ENCODE measurements around the gene STK38L.

DNA sequence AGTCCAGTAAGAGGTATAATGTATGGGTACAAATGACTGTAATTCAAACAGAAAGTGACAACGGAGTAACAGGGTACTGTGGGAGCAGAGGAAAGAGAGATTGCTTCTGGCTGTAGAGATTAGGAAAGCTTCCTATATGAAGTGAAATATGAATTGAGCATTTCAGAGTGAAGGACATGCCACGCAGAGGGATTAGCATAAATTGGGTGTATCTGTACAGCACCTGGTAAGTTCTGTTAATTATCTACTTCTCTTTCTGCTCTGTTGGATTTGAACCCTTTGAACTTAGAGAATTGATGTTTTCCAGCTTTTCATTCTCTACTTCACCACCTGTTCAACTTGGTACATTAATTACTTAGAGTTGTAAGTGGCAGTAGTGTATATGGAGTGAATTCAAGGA is 8.8 kb downstream of the STK38L start:
- TF ChIP-seq KLF13 (tag; IDR thresholded peaks at IDR 0.05; ENCODE audit: borderline replicate concordance, low read depth) (no peak), EP300 (IDR thresholded peaks at IDR 0.05; ENCODE audit: low read length) (no peak), FOXO4 (CRISPR knock-in tag; IDR thresholded peaks at IDR 0.05) (no peak), ESRRB (CRISPR knock-in tag; IDR thresholded peaks at IDR 0.05; ENCODE audit: borderline replicate concordance) (no peak), ZNF280A (IDR thresholded peaks at IDR 0.05; ENCODE audit: low read depth, partially characterized antibody) (no peak), SAP30 (IDR thresholded peaks at IDR 0.05; ENCODE audit: borderline replicate concordance, insufficient read depth, low read depth, low read length, poor library complexity, severe bottlenecking) (no peak), FOXM1 (IDR thresholded peaks at IDR 0.05; ENCODE audit: low read depth) (no peak), FOXM1 (CRISPR knock-in tag; IDR thresholded peaks at IDR 0.05; ENCODE audit: low read depth) (no peak), NFXL1 (CRISPR knock-in tag; IDR thresholded peaks at IDR 0.05) (no peak), YBX1 (IDR thresholded peaks at IDR 0.05) (no peak), RBM22 (IDR thresholded peaks at IDR 0.05; ENCODE audit: low read depth, low read length, poor library complexity, severe bottlenecking) (no peak)

All from K562 (cell line).